NCI-H446 treated with DMSO at 0.1 percent for 48 hours (cell line): ENCODE measurements around the gene KAZN.

Experiments
- DNase-seq: peaks from one replicate; lab custom pipeline; 2025; lab: John Stamatoyannopoulos, UW

Gene KAZN

DNA sequence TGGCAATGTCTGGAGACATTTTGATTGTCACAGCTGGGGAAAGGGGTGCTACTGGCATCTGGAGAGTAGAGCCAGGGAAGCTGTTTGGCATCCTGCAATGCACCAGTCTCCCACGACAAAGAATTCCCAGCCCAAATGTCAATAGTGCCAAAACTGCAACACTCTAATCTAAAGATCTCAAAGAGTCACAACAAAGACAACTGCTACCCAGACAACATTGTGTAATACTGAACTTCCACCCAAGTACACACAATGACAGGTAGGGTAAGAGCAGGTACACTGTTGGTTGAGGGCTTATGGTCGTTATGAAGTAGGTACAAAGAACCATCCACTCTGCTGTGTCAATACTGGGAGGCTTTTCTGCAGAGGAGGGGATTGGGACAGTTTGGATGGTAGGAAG is 546.8 kb downstream of the KAZN start:
- DNase-seq: no peak

GRCh38 chr1:15146142-15146680 is 547.7 kb downstream of the KAZN start:
- DNase-seq: peak; percentile 48

- no peak for DNase-seq
These were observed 548.5 kb downstream of the KAZN start for GRCh38 chr1:15146971-15147376.

- DNase-seq: no peak
These were observed 549.5 kb downstream of the KAZN start for GRCh38 chr1:15148004-15148403.

GRCh38 chr1:15148475-15148874 is 550.0 kb downstream of the KAZN start:
- DNase-seq: no peak

GRCh38 chr1:15148941-15149340 is 550.5 kb downstream of the KAZN start:
- DNase-seq: no peak

GRCh38 chr1:15150376-15150775 is 551.9 kb downstream of the KAZN start:
- DNase-seq: no peak

- DNase-seq: no peak
These were observed 552.9 kb downstream of the KAZN start for GRCh38 chr1:15151377-15151806.

DNA sequence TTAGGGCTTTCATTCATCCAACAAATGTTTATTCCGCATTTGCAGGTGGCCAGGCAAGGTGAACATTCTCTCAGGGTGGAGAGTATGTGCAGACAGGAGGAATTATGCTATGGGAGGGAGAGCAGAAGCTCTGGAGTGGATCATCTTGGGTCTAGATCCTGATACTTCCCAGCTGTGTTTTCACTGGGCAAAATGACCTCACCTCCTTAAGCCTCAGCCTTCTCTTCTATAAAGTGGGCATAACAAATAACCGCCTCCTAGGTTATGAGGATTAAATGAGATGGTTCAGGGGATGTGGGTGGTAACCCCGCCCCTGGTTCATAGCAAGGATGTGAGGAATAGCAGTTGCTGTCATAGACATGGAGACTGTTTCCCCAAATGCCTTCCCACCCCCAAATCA is 553.4 kb downstream of the KAZN start:
- DNase-seq: no peak

DNA sequence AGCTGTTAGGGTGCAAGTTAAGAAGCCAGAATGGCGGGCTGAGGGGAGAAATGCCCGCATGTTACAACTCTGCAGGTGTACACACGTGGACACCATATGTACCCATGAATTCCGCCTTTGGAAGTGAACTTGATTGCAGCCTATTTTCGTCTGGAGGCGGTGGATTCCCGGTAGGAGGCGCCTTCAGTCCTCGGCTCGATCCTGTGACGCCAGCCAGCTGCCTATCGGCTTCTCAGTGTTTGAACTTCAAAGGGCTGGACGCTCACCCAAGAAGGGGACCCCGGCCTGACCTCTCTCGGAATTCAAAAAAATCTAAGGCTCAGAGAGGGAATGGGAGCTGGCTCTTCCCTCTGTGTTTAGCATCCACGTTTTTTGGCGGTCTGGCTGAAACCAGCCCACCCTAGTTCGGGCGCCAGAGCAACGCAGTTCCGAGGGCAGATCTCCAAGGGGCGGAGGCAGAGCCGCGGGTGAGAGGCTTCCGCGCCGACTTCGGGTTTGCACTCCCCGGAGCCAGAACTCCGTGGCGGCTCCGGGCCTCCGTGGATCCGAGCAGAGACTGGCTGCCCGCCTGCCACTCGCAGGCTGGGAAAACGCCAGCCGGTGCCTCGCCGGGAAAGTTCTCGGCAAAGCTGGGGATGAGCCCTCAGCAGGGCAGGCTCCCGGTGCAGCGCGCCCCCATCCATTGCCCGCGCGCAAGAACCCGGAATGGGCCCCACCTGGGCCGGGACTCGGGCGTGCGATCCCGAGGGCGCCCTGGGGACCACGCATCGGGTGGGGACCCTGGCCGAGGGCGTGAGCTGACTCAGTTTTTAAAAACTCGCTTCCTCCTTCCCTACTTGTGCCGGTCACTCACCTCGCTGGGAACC is 554.1 kb downstream of the KAZN start:
- DNase-seq: peak; percentile 64

GRCh38 chr1:15153184-15153841 is 554.8 kb downstream of the KAZN start, which contains the start of gene TMEM51:
Gene TMEM51, plus strand, starts transcription at chr1:15153747. Its CDS starts 61,341 bp downstream, at chr1:15215088.
- peak; percentile 41 for DNase-seq

DNA sequence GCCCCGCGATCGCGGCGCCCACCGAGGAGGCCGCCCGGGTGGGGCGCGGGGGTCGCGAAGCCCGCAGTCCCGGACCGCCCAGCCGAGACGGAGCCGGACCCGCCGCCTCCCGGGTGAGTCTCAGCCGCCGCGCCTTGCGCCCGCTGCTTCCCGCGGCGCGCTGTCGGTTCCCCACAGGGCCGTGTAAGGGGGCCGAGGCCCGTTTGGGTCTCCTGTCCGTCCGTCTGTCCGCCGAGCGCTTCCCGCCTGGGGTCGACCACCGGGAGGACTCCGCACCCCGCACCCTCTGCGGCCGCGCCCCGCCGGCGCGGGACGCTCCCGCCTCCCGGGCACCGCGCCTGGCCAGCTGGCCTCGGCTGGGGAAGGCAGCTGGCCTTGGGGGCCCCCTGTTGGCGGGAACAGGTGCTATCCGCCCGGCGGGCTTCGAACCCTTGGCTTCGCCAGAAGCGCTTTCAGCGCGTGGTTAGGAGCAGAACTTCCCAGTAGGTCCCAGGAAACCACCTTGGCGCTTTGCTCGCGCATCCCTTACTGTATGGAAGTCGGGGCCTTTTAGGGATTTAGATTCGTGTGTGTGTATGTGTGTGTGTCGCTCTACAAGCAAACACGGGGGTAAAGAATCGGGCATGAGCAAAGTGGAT is 555.5 kb downstream of the KAZN start:
- no peak for DNase-seq

DNA sequence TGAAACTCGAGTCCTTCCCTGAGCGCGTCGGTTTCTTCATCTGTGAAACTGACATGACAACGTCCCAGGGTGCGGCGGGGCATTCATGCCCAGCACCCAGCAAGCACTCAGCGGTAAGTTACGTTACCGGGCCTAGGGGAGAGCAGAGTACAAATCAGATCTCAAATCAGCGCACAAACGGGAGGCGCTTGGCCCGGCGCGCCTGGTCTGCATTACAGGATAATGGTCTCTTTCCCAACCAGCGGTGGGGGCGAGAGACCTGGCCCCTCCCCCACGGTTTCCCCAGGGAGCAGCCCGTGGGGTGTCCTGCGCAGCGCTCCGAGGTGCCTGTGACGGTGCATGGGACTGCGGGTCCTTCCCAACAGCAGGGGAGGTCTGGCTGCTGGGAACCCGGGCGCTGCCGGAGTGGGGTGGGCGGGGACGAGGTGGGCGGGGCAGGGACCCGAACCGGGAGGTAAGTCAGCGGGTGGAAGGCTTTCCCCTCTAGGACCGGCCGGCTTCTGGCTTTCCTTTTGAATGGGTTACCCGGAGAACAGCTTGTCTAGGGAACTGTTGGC is 556.1 kb downstream of the KAZN start:
- no peak for DNase-seq

- no peak for DNase-seq
These were observed 556.7 kb downstream of the KAZN start for GRCh38 chr1:15155191-15155590.

- peak; percentile 71 for DNase-seq
These were observed 557.6 kb downstream of the KAZN start for GRCh38 chr1:15155888-15156741.

- DNase-seq: no peak
These were observed 558.4 kb downstream of the KAZN start for GRCh38 chr1:15156807-15157380.

- no peak for DNase-seq
These were observed 559.3 kb downstream of the KAZN start for GRCh38 chr1:15157524-15158399.

- no peak for DNase-seq
These were observed 560.2 kb downstream of the KAZN start for GRCh38 chr1:15158506-15159165.

- no peak for DNase-seq
These were observed 560.7 kb downstream of the KAZN start for GRCh38 chr1:15159166-15159555.
